ENCODE data around the gene ZDHHC20.

GRCh38 chr13:21399741-21400140, 59.4 kb downstream of the ZDHHC20 start:
- TF ChIP-seq SREBF2 (IDR thresholded peaks at IDR 0.05) (no peak), EP300 (IDR thresholded peaks at IDR 0.05) (no peak), POLR2A (IDR thresholded peaks at IDR 0.05; ENCODE audit: low read length) (no peak), CEBPB (IDR thresholded peaks at IDR 0.05) (no peak), RAD21 (conservative IDR thresholded peaks at IDR 0.05 in 1 of 2, IDR thresholded peaks at IDR 0.05 in 1 of 2) (no peak), RNF2 (IDR thresholded peaks at IDR 0.05; ENCODE audit: borderline replicate concordance, low read depth) (no peak), MAFK (IDR thresholded peaks at IDR 0.05; ENCODE audit: partially characterized antibody) (no peak), SMC3 (IDR thresholded peaks at IDR 0.05) (no peak), CHD4 (IDR thresholded peaks at IDR 0.05; ENCODE audit: borderline replicate concordance) (no peak)
- TF ChIP-seq, protein P1, sequence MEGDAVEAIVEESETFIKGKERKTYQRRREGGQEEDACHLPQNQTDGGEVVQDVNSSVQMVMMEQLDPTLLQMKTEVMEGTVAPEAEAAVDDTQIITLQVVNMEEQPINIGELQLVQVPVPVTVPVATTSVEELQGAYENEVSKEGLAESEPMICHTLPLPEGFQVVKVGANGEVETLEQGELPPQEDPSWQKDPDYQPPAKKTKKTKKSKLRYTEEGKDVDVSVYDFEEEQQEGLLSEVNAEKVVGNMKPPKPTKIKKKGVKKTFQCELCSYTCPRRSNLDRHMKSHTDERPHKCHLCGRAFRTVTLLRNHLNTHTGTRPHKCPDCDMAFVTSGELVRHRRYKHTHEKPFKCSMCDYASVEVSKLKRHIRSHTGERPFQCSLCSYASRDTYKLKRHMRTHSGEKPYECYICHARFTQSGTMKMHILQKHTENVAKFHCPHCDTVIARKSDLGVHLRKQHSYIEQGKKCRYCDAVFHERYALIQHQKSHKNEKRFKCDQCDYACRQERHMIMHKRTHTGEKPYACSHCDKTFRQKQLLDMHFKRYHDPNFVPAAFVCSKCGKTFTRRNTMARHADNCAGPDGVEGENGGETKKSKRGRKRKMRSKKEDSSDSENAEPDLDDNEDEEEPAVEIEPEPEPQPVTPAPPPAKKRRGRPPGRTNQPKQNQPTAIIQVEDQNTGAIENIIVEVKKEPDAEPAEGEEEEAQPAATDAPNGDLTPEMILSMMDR (IDR thresholded peaks at IDR 0.05): no peak

Measured in A549 (cell line).